ENCODE data around the gene SYT1.
"Not testable (repeated sequence)": the region's sequence is repeated elsewhere in the genome, so short reads cannot be mapped to it uniquely, and the experiment has no call there.

Gene SYT1

DNA sequence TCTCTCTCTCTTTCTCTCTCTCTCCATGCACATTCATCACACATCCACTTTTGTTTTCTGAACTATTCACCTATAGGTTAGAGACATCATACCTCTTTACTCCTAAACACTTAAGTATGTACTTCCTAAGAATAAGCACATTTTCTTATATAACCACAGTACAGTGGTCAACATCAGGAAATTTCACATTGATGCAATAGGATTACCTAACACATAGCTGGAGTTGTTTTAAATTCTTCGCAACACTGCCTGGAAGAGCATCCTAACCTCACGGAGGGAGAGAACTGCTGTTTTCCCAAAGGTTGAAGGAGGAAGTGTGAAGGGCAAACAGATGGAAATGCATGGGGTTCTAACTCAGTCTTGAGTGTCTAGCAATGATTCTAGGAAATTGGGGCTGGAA lies 159.2 kb downstream of the SYT1 start:
- Histone ChIP-seq H3K27me3 (ENCODE audit: low read depth, low read length) (no peaks in the 10 kb centered on the region), H3K4me3 (ENCODE audit: low read depth in 1 of 2, low read length in 2 of 2) (no peak overlapping the region), H3K4me1 (ENCODE audit: control insufficient read depth in 1 of 2, insufficient read depth in 2 of 2, low read length in 2 of 2) (no peaks in the 10 kb centered on the region), H3K9me3 (ENCODE audit: control insufficient read depth in 1 of 2, low read length in 2 of 2) (no peaks in the 10 kb centered on the region), H3K36me3 (ENCODE audit: control insufficient read depth in 1 of 2, insufficient read depth in 2 of 2, low read length in 2 of 2) (no peaks in the 10 kb centered on the region), H3K27ac (ENCODE audit: low read length) (no peak overlapping the region)

DNA sequence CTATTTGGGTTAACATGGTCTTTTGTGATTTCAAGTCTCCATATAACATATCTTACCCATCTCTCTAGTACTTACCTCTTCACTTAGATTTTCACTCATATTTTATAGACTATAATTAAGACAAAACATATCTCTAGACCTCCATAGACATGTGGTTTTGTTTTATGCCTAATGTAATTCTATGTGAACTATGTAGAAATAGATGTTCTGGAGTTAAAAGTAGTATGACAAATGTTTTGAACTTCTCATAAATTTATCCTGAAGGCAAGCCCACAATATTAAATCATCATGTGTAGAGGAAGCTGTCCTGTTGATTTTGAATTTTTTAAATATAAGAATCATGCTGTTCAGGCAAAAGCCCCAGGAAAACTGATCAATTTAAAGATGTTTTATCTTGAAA lies 169.2 kb downstream of the SYT1 start:
- H3K9me3 ChIP-seq (ENCODE audit: control insufficient read depth in 1 of 2, low read length in 2 of 2): no peaks in the 10 kb centered on the region
- no peak overlapping the region for H3K27ac ChIP-seq (ENCODE audit: low read length)
- H3K27me3 ChIP-seq (ENCODE audit: low read depth, low read length): no peaks in the 10 kb centered on the region
- H3K4me1 ChIP-seq (ENCODE audit: control insufficient read depth in 1 of 2, insufficient read depth in 2 of 2, low read length in 2 of 2): no peaks in the 10 kb centered on the region
- no peak overlapping the region for H3K4me3 ChIP-seq (ENCODE audit: low read depth in 1 of 2, low read length in 2 of 2)
- no peaks in the 10 kb centered on the region for H3K36me3 ChIP-seq (ENCODE audit: control insufficient read depth in 1 of 2, insufficient read depth in 2 of 2, low read length in 2 of 2)

DNA sequence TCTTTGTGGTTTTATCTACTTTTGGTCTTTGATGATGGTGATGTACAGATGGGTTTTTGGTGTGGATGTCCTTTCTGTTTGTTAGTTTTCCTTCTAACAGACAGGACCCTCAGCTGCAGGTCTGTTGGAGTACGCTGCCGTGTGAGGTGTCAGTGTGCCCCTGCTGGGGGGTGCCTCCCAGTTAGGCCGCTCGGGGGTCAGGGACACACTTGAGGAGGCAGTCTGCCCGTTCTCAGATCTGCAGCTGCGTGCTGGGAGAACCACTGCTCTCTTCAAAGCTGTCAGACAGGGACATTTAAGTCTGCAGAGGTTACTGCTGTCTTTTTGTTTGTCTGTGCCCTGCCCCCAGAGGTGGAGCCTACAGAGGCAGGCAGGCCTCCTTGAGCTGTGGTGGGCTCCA lies 180.2 kb downstream of the SYT1 start:
- not testable (repeated sequence) for H3K9me3 ChIP-seq (ENCODE audit: control insufficient read depth in 1 of 2, low read length in 2 of 2); H3K27me3 ChIP-seq (ENCODE audit: low read depth, low read length); H3K36me3 ChIP-seq (ENCODE audit: control insufficient read depth in 1 of 2, insufficient read depth in 2 of 2, low read length in 2 of 2); H3K4me1 ChIP-seq (ENCODE audit: control insufficient read depth in 1 of 2, insufficient read depth in 2 of 2, low read length in 2 of 2); H3K4me3 ChIP-seq (ENCODE audit: low read depth in 1 of 2, low read length in 2 of 2); H3K27ac ChIP-seq (ENCODE audit: low read length)

DNA sequence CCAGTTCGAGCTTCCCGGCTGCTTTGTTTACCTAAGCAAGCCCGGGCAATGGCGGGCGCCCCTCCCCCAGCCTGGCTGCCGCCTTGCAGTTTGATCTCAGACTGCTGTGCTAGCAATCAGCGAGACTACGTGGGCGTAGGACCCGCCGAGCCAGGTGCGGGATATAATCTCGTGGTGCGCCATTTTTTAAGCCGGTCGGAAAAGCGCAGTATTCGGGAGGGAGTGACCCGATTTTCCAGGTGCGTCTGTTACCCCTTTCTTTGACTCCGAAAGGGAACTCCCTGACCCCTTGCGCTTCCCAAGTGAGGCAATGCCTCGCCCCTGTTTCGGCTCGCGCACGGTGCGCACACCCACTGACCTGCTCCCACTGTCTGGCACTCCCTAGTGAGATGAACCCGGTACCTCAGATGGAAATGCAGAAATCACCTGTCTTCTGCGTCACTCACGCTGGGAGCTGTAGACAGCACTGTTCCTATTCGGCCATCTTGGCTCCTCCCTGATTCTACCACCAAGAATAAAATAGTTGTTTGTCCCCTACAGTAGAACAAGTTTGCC lies 180.7 kb downstream of the SYT1 start:
- H3K27ac ChIP-seq (ENCODE audit: low read length); H3K27me3 ChIP-seq (ENCODE audit: low read depth, low read length); H3K9me3 ChIP-seq (ENCODE audit: control insufficient read depth in 1 of 2, low read length in 2 of 2): not testable (repeated sequence)

DNA sequence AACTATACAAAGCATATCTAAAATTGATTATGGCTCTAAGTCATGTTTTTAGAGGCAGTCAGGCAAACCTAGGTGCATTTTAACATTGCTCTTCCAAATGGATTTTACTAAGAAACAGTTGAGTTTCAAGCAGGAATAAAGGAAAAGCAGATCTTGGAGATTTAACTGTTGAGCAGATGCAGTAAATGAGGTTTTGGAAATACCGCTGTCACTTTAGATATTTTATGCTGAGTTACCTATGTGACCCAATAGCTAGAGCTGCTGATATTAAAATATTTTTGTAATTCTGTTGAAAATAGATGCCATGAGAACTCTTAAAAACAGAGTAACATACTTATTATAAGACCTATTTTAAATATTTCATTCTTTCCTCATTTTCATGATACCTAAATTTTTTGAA lies 181.4 kb downstream of the SYT1 start:
- H3K4me3 ChIP-seq (ENCODE audit: low read depth in 1 of 2, low read length in 2 of 2): no peak overlapping the region
- H3K36me3 ChIP-seq (ENCODE audit: control insufficient read depth in 1 of 2, insufficient read depth in 2 of 2, low read length in 2 of 2): no peaks in the 10 kb centered on the region
- H3K27me3 ChIP-seq (ENCODE audit: low read depth, low read length): no peaks in the 10 kb centered on the region
- H3K27ac ChIP-seq (ENCODE audit: low read length): no peak overlapping the region
- H3K4me1 ChIP-seq (ENCODE audit: control insufficient read depth in 1 of 2, insufficient read depth in 2 of 2, low read length in 2 of 2): no peaks in the 10 kb centered on the region
- no peaks in the 10 kb centered on the region for H3K9me3 ChIP-seq (ENCODE audit: control insufficient read depth in 1 of 2, low read length in 2 of 2)

More for the DNA sequence above, 180.7 kb downstream of the SYT1 start:
- H3K36me3 ChIP-seq (ENCODE audit: control insufficient read depth in 1 of 2, insufficient read depth in 2 of 2, low read length in 2 of 2); H3K4me3 ChIP-seq (ENCODE audit: low read depth in 1 of 2, low read length in 2 of 2); H3K4me1 ChIP-seq (ENCODE audit: control insufficient read depth in 1 of 2, insufficient read depth in 2 of 2, low read length in 2 of 2): not testable (repeated sequence)

DNA sequence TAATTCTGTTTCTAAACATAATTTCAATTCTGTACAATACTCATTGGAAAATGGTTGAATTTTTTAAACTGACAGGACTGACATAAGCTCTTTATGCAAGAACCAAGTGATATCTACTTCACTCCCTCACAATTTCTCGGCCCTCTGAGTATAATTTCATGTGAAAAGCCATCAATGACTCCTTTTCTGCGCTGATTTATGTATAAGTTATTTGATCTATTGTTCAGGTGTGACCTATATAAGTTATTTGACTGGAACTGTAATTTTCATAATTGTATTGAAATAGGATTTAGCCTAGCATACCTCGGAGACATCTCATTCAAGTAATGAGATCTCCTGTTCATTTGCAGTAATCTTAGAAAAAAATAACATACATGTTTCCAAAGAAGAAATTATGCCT lies 184.4 kb downstream of the SYT1 start:
- Histone ChIP-seq H3K4me1 (ENCODE audit: control insufficient read depth in 1 of 2, insufficient read depth in 2 of 2, low read length in 2 of 2) (no peaks in the 10 kb centered on the region), H3K27me3 (ENCODE audit: low read depth, low read length) (no peaks in the 10 kb centered on the region), H3K9me3 (ENCODE audit: control insufficient read depth in 1 of 2, low read length in 2 of 2) (no peaks in the 10 kb centered on the region), H3K36me3 (ENCODE audit: control insufficient read depth in 1 of 2, insufficient read depth in 2 of 2, low read length in 2 of 2) (no peaks in the 10 kb centered on the region), H3K27ac (ENCODE audit: low read length) (no peak overlapping the region), H3K4me3 (ENCODE audit: low read depth in 1 of 2, low read length in 2 of 2) (no peak overlapping the region)

DNA sequence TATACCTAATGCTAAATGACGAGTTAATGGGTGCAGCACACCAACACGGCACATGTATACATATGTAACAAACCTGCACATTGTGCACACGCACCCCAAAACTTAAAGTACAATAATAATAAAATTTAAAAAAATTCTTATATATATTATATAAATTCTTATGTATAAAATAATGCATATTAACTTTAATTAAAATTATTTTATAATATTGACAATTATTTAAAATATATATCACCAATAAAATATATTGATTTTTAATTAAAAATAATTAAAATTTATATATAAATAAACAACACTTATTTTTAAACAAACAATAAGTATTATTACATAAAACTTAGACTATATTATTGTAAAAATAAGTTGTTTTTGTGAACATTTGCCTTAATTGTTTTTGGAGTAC lies 188.8 kb downstream of the SYT1 start:
- no peaks in the 10 kb centered on the region for H3K9me3 ChIP-seq (ENCODE audit: control insufficient read depth in 1 of 2, low read length in 2 of 2)
- no peaks in the 10 kb centered on the region for H3K36me3 ChIP-seq (ENCODE audit: control insufficient read depth in 1 of 2, insufficient read depth in 2 of 2, low read length in 2 of 2)
- H3K4me1 ChIP-seq (ENCODE audit: control insufficient read depth in 1 of 2, insufficient read depth in 2 of 2, low read length in 2 of 2): no peaks in the 10 kb centered on the region
- H3K27ac ChIP-seq (ENCODE audit: low read length): no peak overlapping the region
- no peaks in the 10 kb centered on the region for H3K27me3 ChIP-seq (ENCODE audit: low read depth, low read length)
- no peak overlapping the region for H3K4me3 ChIP-seq (ENCODE audit: low read depth in 1 of 2, low read length in 2 of 2)

DNA sequence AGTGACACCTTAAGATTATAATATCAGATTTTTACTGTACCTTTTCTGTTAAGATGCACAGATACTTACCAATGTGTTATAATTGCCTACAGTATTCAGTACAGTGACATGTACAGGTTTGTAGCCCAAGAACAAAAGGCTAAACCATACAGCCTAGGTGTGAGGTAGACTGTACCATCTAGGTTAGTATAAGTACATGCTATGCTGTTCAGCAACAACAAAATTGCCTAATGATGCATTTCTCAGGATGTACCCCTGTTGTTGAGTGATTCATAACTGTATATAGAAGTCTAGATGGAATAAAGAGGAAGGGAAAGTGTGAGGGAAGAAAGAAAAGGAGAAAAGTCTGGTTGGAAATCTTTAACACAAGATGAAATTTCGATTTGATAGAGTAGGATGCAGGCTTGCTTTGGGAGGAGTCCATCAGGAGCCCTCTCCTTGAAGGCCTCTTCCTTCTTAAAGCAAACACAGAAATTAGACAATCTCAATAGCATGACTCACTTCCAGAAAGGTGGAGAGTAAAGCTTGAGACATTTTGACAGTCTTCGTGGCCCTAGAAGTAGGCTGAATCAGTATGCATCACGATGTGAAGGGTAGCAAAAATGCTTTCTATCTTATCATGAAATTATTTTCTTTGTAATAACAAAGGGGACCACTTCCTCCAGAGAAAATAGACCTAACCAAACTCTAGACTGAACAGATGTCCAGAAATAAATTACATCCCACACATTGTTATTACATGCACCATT lies 191.5 kb downstream of the SYT1 start:
- H3K36me3 ChIP-seq (ENCODE audit: control insufficient read depth in 1 of 2, insufficient read depth in 2 of 2, low read length in 2 of 2): no peaks in the 10 kb centered on the region
- H3K4me3 ChIP-seq (ENCODE audit: low read depth in 1 of 2, low read length in 2 of 2): no peak overlapping the region
- no peaks in the 10 kb centered on the region for H3K27me3 ChIP-seq (ENCODE audit: low read depth, low read length)
- H3K9me3 ChIP-seq (ENCODE audit: control insufficient read depth in 1 of 2, low read length in 2 of 2): no peaks in the 10 kb centered on the region
- H3K27ac ChIP-seq (ENCODE audit: low read length): no peak overlapping the region
- no peaks in the 10 kb centered on the region for H3K4me1 ChIP-seq (ENCODE audit: control insufficient read depth in 1 of 2, insufficient read depth in 2 of 2, low read length in 2 of 2)

DNA sequence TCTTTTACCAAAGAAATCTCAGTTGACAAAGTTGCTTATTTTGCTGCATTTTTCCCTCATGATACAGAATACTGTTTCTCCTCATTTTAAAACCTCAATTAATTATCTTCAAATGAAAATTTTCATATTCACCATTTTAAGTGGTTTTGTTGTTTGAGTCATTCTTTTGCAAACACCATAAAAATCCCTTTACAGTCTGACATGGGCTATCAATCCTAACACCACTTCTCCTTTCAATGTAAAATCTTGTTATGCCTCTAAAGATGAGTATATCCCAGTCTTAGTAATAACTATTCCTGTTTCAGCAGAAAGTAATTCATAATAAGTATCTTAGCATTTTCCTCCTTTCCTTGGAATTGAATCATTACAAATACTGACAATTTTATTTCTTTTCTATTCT lies 192.2 kb downstream of the SYT1 start:
- Histone ChIP-seq H3K27ac (ENCODE audit: low read length) (no peak overlapping the region), H3K4me3 (ENCODE audit: low read depth in 1 of 2, low read length in 2 of 2) (no peak overlapping the region), H3K4me1 (ENCODE audit: control insufficient read depth in 1 of 2, insufficient read depth in 2 of 2, low read length in 2 of 2) (no peaks in the 10 kb centered on the region), H3K9me3 (ENCODE audit: control insufficient read depth in 1 of 2, low read length in 2 of 2) (no peaks in the 10 kb centered on the region), H3K27me3 (ENCODE audit: low read depth, low read length) (no peaks in the 10 kb centered on the region), H3K36me3 (ENCODE audit: control insufficient read depth in 1 of 2, insufficient read depth in 2 of 2, low read length in 2 of 2) (no peaks in the 10 kb centered on the region)

DNA sequence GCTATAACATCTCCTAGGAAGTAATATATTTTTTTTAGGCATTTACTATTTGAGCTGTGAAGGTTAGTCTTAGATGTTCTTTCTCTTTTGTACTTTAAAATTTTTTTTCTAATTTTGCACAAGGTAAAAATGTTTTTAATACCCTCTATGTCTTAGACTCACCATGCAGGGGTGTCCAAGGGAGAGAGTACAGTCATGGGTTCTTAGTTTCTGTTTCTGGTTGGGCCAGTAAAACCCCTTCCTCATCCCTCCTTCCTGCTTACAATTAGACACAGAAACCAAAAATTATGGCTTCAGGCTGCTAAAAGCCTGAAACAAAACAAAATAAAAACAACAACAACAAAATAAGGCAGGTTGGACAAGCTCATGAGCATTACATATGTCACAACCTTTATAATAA lies 193.0 kb downstream of the SYT1 start:
- H3K27ac ChIP-seq (ENCODE audit: low read length): no peak overlapping the region
- no peaks in the 10 kb centered on the region for H3K9me3 ChIP-seq (ENCODE audit: control insufficient read depth in 1 of 2, low read length in 2 of 2)
- no peaks in the 10 kb centered on the region for H3K4me1 ChIP-seq (ENCODE audit: control insufficient read depth in 1 of 2, insufficient read depth in 2 of 2, low read length in 2 of 2)
- H3K4me3 ChIP-seq (ENCODE audit: low read depth in 1 of 2, low read length in 2 of 2): no peak overlapping the region
- H3K36me3 ChIP-seq (ENCODE audit: control insufficient read depth in 1 of 2, insufficient read depth in 2 of 2, low read length in 2 of 2): no peaks in the 10 kb centered on the region
- H3K27me3 ChIP-seq (ENCODE audit: low read depth, low read length): no peaks in the 10 kb centered on the region

DNA sequence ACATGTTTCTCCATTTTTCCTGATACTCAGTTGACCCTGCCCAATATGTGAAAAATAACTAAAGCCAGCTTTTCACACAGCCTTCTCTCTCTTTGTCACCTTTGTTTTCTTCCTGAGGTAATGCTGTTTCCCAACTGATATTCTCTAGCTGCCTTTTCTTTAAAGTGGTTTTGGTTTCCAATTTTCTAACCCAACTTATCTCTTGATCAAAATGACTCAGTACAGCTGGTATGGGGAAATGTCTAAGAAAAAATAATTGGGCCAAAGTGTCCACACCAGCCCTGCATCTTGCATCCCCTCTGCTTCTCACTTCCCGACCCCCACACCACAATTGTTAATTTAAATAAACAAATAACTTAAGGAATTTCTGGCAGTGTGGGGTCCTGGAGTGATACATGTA lies 193.8 kb downstream of the SYT1 start:
- Histone ChIP-seq H3K9me3 (ENCODE audit: control insufficient read depth in 1 of 2, low read length in 2 of 2) (no peaks in the 10 kb centered on the region), H3K27me3 (ENCODE audit: low read depth, low read length) (no peaks in the 10 kb centered on the region), H3K36me3 (ENCODE audit: control insufficient read depth in 1 of 2, insufficient read depth in 2 of 2, low read length in 2 of 2) (no peaks in the 10 kb centered on the region), H3K4me1 (ENCODE audit: control insufficient read depth in 1 of 2, insufficient read depth in 2 of 2, low read length in 2 of 2) (no peaks in the 10 kb centered on the region), H3K27ac (ENCODE audit: low read length) (no peak overlapping the region), H3K4me3 (ENCODE audit: low read depth in 1 of 2, low read length in 2 of 2) (no peak overlapping the region)

DNA sequence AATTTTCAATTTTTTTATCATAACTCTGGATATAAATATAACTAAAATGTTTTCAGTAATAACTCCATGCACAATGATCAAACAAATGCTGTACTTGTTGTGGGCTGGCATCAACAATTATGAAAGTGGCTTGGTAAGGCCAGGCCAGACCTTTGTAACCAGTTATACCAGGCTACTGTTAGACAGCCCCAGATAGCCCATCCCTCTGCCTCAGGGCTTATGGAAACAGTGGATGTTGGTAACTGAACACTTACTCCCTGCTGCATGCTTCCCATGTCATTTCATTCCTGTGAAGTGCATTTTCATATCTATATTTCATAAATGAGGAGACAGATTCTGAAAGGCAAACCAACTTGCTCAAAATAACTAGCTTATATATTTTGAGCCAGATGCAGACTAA lies 195.0 kb downstream of the SYT1 start:
- no peaks in the 10 kb centered on the region for H3K9me3 ChIP-seq (ENCODE audit: control insufficient read depth in 1 of 2, low read length in 2 of 2)
- H3K4me3 ChIP-seq (ENCODE audit: low read depth in 1 of 2, low read length in 2 of 2): no peak overlapping the region
- H3K4me1 ChIP-seq (ENCODE audit: control insufficient read depth in 1 of 2, insufficient read depth in 2 of 2, low read length in 2 of 2): no peaks in the 10 kb centered on the region
- H3K27me3 ChIP-seq (ENCODE audit: low read depth, low read length): no peaks in the 10 kb centered on the region
- H3K36me3 ChIP-seq (ENCODE audit: control insufficient read depth in 1 of 2, insufficient read depth in 2 of 2, low read length in 2 of 2): no peaks in the 10 kb centered on the region
- no peak overlapping the region for H3K27ac ChIP-seq (ENCODE audit: low read length)
